GM18498 (cell line): ENCODE data around the gene SPEF2.
"Not testable (repeated sequence)": the region's sequence is repeated elsewhere in the genome, so short reads cannot be mapped to it uniquely, and the experiment has no call there.

Experiments
- ATAC-seq: cut with Tn5 transposase; IDR thresholded peaks from one replicate; pipeline ENCODE4 v1.9.1; 2021; ENCODE audit warnings: mild to moderate bottlenecking, moderate library complexity; ENCODE audit not compliant: unreplicated experiment

SPEF2 gene

DNA sequence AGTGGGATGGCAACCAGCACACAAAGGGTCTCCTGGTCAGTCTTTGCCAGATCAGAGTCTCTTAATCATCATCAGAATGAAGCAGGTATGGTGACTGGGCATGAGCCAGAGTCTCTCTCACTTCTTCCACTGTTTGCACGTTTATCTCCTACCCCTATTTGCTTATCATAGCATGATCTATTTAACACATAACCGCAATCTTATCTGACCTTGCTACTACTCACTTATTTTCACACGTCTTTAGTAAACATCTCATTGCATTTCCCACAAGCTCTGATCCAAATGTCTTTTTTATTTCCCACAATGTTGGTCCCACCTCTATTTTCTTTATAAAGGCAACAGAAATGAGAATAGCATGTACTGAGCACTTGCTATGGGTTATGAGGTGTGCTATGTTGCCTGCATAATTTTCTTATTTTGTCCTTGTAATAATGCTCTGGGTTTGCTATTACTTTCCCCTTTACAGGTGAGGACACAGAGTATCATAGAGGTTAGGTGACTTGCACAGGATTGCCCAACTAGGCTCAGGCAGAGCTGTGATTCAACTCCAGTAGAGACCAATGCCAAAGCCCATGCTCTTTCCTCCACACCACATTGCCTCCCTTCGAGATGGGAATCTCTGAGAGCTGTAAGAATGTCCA, 199.3 kb downstream of the SPEF2 start:
- no peak for ATAC-seq

DNA sequence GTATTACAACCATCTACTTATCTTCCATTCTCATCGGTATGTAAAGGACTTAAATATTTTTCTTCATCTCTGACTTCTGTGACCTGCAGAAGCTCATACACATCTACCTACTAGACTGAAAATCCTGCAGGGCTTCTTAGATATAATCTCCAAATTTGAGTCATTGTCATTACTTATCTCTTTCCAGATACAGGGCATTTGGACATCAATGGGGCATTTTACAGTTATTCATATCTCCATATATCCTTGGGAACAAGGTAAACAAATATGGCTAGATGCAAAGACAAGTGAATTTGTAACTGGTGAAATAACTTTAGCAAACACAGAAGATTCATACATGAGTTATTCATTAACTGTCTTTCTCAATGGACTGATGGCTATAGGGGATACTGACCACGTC, 201.4 kb downstream of the SPEF2 start:
- ATAC-seq, result no peak

DNA sequence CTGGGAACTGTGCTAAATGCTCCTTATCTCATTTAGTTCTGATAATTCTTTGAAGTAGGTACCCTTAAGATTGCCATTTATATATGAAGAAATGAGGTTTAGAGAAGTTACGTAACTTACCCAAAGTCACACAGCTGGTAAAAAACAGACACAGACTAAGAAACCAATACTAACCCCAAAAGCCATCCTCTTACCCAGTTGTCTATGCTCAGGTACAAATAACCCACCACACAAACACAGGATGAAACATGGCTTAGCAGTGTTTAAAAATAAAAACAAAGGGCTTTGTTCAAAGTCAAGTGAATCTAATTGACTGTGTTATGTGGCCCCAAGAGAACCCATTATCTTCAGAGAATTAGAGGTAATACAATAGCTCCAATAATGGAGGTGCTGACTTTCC, 202.0 kb downstream of the SPEF2 start:
- no peak for ATAC-seq

DNA sequence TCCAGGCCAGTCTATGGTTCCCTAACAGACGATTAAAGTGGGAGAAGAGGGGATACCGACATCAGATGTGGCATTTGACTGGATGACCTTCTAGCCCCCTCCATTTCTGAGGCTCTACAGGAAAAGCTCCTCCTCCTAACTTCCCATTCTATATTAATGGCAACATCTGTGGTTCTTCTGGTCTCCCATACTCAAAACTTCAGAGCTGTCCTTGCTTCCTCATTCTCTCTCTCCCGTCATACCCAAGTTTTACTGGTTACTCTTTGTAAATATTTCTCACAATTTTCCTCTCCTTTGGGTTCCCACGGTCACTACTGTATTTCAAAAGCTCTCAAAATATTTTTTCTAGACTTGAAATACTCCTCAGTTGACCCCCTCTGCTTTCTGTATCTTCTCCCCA, 203.1 kb downstream of the SPEF2 start:
- no peak for ATAC-seq

DNA sequence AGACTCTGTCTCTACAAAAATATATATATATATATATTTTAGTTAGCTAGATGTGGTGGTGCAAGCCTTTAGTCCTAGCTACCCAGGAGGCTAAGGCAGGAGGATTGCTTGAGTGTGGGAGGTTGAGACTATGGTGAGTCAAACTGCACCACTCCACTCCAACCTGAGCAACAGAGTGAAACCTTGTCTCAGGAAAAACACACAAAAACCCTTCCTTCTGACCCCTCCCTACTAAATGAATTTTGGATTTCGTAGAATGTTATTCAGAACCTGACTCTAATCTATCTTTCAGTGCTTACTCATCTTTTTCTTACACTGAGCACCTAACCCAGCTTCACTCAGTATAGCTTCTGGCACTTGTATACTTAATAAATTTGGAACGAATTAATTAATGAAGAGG, 203.8 kb downstream of the SPEF2 start:
- ATAC-seq, result no peak

DNA sequence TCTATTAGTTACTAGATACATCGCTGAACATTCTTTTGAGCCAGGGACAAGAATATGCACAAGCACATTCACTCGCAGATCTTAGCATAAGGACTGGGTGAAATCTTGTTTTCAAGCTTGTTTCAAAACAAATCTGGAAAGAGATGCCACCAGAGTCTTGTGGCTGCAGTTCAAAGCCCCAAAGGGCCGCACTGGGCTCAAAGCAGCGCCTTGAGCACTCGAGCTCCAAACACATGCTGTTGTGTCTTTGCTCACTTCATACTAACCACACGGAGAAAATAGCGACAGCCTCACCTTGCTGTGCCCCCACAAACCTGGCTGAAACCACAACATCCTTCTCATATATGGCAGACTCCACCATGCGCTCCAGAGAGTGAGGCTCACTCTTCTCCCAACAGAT, 204.8 kb downstream of the SPEF2 start:
- no peak for ATAC-seq

DNA sequence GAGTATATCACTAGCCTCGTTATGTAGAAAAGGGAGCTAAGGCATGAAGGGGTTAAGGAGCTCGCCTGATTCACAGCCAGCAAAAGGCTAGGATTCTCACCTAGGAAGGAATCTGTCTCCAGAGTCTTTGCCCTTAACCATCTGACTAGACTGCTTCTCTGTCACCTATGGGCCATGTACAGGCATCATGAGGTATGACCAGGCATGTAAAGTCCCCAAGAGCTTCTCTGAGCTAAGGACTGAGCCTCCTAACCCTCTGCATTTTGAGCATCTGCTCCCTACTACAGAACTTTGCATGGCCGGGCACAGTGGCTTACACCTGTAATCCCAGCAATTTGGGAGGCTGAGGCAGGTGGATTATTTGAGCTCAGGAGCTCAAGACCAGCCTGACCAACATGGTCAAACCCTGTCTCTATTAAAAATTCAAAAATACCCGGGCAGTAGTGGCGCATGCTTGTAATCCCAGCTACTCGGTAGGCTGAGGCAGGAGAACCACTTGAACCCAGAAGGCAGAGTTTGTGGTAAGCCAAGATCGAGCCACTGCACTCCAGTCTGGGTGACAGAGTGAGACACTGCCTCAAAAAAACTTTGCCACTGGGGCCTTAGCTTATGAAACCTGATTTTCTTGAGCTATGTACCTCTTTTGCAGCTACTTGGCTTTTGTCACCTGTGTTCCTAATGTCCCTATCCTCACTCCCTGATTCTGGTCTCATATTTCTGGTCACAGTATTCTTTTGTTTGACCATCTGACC, 205.9 kb downstream of the SPEF2 start:
- ATAC-seq, result no peak

DNA sequence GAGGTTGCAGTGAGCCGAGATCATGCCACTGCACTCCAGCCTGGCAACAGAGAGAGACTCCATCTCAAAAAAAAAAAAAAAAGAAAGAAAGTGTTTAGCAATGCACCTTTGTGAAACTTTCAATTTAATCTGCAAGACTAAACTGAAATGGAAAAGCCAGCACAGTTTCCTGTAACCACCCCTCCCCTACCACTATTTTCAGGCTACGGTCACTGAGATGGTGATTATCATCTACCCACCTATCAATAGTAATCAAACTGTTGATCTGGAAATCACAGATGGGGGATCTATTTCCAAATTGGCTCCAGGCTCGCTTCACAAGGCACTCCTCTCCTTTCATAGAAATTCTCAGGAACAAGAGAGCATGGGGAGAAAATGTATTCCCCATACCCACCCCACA, 208.4 kb downstream of the SPEF2 start:
- ATAC-seq, result no peak

DNA sequence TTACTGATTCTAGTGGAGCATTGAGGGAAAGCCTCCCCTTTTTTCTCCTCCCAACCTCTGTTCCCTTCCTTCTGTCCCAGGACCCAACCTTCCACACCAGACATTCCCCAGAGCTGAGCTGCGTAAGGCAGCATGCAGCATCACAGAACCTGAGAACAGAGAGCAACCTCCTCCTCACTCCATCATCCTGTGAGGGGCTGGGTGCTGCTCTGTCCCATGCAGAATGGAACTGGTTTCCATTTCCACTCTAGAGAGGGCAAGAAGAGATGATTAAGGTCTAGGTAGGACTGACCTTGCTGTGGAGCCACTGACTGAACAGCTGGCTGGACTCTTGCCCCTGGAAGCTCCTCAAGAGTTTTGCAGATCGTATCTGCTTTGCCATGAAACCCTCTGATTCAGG, 208.9 kb downstream of the SPEF2 start:
- ATAC-seq, result no peak

DNA sequence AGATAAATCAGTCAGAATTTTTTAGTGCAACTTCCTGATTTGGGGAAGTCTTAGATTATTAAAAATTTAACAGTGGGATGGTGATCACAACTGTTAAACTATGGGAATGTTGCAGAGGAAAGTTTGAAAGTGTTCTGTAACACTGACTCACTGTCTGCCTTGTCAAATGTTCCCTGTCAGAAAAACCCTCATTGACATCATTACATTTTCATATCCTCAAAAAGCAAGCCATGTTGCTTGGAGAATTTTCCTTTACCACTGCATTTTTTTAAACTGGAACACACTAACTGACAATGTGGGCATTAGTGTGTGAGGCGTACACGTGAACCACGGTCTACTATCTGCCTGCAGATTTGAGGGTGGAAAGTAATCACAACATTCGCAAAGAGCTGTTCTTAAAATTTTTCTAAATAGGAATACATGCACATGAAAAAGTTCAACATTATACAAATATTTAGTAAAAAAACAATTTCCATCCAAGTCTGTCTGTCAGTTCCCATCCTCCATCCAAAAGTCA, 210.5 kb downstream of the SPEF2 start:
- ATAC-seq, result no peak

DNA sequence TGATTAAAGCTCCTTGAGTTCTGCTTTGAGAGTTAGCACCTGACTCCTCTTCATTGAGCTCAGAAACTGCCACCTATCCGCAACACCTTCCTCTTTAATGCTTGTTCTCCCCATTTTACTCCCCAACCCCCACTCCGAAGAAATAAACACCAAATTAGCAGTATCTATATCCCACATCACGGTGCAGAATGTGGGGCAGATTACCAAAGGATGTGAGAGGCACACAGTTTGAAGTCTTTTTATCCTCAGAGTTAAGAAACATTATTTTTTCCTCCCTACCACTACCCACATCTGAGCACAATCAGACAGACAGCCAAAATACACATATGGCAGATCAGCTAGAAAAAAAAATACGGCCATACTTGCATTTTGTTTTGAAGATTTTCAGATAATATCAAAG, 212.9 kb downstream of the SPEF2 start:
- ATAC-seq, result no peak

DNA sequence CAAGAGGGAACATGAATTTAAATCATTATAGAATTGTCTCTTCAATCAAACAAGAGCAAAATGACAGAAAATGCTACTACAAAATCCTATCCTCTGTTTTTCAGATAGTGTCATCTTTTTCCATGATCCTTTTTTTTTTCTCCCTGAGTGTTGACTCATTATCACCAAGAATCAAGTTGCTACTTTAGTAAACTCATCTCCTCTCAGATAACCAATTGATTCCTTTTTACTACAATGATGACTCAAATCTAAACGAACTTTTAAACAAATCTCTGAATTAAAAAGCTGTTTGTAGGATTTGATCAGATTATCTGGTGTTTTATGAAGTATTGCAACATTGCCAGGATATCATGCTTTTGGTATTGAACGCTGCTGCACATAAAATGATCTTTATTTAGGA, 215.1 kb downstream of the SPEF2 start:
- no peak for ATAC-seq

DNA sequence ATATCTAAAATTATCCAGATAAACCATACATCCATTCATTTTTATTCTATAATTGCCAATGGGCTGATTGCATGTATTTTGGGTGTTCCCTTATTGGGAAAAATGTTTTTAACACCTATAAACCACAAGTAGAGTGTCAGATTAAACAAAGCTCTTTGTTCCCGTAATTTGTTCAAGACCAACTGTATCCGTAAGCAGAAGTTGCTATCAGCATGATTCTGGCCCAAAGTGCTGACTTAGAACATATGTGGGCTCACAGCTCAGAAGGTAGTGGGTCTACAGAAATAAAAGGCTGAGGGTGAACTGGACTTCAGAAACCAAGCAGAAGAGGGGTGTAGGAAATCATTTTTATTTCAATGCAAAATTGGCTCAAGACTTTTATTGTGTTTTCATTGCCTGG, 215.6 kb downstream of the SPEF2 start:
- no peak for ATAC-seq

DNA sequence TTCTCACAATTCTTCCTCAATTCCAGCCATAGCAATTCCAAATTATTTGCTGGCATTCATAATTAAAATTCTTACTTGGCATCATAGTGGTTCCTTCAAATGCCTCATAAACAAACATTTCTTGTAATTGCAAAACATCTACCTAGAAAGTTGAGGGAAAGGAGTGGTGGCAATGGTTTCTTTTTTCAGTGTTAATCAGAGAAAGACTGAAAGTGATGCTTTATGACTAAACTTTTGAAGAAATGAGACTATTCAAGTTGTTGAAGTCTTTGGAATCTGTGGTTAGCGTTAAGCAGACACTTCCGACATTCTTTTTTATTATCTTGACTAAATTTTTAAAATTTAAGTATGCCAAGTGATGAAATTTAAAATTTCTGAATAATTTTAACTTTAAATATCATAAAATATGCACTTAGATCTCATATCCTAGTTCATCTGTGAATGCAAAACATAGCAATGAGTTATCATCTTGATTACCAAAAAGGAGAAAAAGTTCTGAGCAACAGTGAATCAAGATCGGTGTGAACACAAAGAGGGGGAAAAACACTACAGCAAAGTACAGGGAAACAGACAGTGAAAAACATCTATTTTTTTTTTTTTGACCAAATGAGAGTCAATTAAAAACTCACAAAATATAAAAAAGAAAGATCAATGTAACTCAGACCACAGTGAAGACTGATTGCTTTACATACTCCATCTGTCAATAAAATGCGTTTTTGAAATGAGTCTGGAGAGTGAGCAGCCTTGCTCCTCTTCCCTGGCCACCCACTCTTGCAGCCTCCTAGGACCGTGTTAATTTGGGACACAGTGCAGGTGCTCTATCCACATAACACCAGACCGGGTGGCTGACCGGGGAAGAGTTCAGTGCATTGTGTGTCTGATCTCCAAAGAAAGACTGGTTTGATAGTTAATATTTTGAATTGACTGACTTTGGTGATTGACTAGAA, 218.4 kb downstream of the SPEF2 start:
- ATAC-seq, result no peak

DNA sequence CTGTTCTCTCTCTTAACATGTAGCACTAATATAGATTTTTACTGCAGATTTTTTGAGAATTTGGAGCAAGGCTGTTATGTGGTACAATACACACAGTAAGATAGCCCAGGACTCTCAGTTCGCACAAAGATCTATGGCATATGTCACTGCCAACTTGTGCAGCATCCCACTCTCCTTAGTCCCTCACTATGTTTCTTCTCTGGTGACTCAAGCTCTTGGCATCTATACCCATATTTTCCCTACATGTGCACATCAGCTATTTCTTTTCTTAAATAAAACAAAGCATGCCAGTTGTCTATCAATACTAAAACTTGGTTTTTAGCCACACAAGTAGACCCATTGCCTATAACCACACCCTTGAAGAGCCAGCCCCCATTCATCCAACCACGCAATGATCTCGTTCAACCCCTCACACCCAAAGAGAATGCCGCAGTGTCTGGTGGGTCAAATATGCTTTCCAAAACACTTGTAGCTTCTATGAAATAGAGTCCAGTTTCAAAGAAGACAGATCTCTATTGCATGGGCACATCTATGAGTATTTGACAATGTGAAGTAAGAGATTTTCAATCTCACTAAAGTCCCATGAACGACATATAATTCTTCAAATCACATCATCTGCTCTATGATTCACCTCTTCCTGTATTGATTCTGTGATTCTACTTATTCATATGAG, 220.8 kb downstream of the SPEF2 start:
- no peak for ATAC-seq

DNA sequence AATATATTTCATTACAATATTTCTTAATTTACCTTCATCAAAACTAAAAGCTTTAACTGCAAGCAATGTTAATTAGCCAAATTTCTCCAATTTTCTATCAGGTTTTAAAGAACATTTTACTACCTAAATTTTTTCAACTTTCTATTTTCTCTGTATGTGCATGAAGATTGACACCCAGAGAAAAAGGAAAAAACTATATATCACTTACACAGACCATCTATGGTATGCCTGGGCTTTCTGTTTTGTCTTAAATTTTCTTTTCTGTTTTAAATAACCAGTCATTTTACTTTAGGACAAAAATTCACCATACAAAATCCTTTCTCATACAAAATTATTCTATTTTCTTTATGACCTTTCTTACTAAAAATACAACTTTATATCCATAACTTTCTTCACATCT, 225.2 kb downstream of the SPEF2 start:
- no peak for ATAC-seq

DNA sequence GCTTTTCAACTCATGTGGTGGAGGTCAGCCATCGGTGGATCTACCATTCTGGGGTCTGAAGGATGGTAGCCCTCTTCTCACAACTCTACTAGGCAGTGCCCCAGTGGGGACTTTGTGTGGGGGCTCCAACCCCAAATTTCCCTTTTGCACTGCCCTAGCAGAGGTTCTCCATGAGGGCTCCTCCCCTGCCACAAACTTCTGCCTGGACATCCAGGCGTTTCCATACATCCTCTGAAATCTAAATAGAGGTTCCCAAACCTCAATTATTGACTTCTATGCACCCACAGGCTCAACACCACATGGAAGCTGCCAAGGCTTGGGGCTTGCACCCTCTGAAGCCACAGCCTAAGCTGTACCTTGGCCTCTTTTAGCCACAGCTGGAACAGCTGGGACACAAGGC, 227.8 kb downstream of the SPEF2 start:
- ATAC-seq, result not testable (repeated sequence)

DNA sequence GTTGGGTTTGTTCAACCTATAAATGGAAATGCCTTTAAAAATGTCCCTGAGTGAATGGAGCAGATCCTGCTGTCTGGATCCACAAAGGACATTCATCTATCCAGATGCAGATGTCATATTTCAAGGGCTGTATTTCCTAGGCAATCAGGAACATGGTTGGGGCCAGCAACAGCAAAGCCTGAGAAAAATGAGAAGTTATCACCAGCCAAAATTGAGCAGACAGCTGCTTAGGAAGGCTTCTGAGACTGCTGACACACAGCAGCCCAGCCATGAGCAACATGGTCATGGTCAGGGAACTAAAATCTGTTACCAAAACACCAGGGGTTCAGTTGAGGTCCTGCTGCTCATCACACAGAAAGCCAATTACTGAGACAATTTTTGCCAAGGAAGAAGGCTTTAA, 229.8 kb downstream of the SPEF2 start:
- no peak for ATAC-seq

DNA sequence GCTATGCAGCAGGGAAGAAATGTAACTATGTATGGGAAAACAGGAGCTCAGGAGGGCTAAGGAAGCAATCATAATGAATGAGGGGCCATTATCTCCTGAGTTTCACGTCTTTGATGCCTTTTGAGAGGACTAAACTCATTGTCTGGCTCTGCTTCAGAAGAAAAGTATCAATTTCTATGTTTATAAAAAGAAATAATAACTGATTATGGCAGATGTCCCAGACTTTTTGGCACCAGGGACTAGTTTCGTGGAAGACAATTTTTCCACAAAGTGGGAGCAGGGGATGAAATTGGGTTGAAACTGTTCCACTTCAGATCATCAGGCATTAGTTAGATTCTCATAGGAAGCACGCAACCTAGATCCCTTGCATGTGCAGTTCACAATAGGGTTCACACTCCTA, 230.3 kb downstream of the SPEF2 start:
- no peak for ATAC-seq

DNA sequence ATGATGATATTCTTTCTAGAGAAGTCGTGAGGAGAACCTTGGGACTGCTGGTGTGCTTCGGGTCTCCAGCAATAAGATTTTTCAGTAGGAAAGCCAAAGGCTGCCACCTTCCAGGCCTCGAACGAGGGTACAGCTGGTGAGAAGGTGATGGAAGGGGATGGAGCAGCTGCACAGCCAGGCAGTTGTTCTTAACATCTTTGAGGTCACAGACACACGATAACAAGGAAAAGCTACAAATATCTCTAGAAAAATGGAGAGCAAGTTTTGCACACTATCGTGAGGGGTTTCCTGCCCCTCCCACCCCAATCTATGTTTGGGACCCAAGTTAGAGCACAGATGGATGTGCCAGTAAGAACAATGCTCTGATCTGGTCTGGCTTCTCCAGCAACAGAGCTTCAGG, 232.2 kb downstream of the SPEF2 start:
- no peak for ATAC-seq
